Stimulated activated CD4-positive, alpha-beta T cell treated with anti-CD3 and anti-CD28 coated beads, TNF-alpha, amount 100 ng/mL, for 24 hours (primary cell): Measurements from ENCODE around the gene RNF180.
"Not testable (repeated sequence)": the region's sequence is repeated elsewhere in the genome, so short reads cannot be mapped to it uniquely, and the experiment has no call there.

Experiments
- DNase-seq, 3 experiments: peaks; one replicate each; pipeline ENCODE4 v3.0.0-alpha.2; 2020; ENCODE audit warnings: low read depth in 3 of 3

The RNF180 gene

GRCh38 chr5:64180661-64181343, 15.2 kb downstream of the RNF180 start:
- no peak for DNase-seq

- no peak for DNase-seq
Observed at GRCh38 chr5:64181440-64181839, 15.8 kb downstream of the RNF180 start.

DNA sequence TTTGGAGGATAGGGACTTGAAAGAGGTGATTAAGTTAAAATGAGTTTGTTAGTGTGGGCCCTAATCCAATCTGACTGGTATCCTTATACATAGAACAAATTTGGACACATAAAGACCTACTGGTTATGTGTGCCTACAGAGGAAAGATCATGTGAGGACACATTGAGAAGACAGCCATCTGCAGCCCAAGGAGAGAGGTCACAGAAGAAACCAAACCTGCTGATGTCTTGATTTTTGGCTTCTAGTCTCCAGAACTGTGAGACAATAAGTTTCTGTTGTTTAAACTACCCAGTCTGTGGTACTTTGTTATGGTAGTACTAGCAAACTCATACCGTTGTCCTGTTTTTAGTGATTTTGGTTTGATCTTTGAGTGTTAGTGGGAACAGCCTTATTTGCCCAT, 18.3 kb downstream of the RNF180 start:
- DNase-seq: no peak

GRCh38 chr5:64184832-64185231, 19.2 kb downstream of the RNF180 start:
- no peak for DNase-seq

DNA sequence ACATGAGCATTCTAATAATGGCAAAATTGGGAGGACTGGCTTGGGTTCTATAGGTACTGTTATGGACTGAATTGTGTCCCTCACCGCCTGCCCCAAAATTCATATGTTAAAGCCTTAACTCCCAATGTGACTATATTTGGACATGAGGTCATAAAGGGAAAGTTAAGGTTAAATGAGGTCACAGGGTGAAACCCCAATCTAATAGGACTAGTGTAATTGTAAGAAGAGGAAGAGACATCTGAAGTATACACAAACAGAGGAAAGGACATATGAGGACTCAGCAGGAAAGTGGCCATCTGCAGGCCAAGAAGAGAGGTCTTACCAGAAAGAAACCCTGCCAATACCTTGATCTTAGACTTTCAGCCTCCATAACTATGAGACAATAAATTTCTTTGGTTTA, 23.1 kb downstream of the RNF180 start:
- no peak for DNase-seq

DNA sequence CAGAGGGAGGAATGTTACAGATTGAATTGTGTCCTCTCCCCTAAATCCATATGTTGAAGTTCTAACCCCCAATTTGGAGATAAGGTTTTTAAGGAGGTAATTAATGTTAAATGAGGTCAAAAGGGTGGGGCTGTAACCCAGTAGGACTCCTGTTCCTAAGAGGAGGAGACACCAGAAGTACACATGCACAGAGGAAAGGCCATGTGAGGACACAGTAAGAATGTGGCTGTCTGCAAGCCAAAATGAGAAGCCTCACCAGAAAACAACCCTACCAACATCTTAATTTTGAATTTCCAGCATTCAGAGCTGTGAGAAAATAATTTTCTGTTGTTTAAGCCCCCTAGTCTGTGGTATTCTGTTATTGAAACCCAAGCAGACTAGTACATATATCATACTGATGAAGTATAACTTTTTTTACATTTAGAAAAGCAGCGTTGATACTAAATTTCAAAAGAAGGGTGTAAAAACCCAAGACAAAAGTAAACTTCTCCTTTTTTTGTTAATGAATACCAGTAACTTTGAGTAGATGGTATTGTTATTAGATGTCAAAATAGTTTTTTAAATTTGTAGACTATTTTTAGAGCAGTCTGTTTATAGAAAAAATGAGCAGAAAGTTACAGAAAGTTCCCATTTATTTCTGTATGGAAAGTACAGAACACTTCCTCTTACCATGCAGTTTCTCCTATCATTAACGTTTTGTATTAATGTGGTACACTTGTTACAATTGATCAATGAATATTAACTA, 25.1 kb downstream of the RNF180 start:
- no peak for DNase-seq

DNA sequence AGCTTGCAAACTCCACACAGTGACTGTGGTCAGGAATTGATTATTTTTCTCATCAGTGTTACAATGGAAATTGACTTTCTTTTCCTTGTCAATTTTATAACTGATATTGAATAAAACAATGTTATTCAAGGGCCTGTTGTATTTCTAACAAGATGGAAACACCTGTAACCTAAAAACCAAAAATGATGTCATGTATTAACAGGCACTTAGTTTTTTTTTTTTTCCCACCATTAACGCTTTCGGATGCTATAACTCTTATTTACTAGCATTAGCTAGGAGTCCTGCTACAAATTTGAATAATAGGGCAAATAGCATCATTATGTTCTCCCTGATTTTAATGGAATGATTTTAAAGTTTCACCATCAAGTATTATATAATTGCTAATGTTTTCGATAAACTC, 30.3 kb downstream of the RNF180 start:
- DNase-seq: no peak

DNA sequence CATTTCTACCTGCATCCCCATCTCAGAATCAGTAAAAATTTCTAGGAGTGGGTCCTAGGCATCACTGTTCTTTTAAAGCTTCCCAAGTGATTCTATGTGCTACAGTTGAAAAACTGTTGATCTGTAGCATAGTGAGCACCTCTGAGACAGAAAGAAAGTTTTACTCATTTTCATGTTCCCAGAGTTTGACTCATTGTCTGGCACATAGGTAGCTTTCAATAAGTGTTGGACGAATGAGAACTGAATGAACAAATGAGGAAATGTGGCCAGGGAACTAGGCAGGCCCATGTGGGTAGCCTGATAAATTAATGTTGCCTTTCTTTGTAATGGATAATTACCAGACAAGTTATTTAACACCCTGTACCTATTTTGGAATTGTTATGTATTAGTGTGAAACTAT, 33.8 kb downstream of the RNF180 start:
- no peak for DNase-seq

GRCh38 chr5:64201996-64202395, 36.4 kb downstream of the RNF180 start:
- DNase-seq: no peak

DNA sequence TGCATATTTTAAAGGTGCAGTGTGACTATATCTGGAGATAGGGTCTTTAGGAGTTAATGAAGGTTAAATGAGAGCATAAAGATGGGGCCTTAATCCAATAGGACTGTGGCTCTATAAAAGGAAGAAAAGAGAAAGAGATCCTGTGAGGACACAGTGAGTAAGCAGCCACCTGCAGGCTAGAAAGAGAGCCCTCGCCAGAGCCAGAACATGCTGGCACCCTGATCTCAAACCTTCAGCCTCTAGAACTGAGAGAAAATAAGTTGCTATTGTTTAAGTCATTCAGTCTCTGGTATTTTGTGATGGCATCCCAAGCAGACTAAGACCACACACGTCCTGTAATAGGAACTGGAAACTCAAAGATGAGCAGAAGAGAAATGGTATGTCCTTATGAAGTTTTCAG, 41.0 kb downstream of the RNF180 start:
- DNase-seq: no peak

GRCh38 chr5:64207978-64208377, 42.3 kb downstream of the RNF180 start:
- no peak for DNase-seq

GRCh38 chr5:64209353-64209752, 43.7 kb downstream of the RNF180 start:
- no peak for DNase-seq

GRCh38 chr5:64210866-64211265, 45.2 kb downstream of the RNF180 start:
- no peak for DNase-seq

DNA sequence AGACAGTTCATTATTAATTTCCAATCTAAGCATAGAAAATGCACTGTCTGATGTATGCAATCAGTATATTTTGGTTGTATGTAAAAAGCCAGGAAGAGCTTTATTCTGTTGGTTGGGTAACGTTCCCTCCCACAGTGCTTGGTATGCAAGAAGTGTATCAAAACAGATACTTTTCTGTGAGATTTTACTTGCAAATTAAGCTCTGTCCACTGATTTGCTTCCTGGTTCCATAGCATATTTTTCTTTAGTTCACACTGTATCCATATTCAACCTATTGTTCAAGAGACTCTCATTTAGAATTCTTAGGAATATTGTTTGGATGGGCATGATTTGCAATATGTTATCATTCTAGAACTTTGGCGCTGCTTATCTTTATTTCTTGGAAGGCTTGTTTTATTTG, 47.4 kb downstream of the RNF180 start:
- DNase-seq: no peak

GRCh38 chr5:64213531-64213930, 47.9 kb downstream of the RNF180 start:
- DNase-seq: no peak

GRCh38 chr5:64214132-64214531, 48.5 kb downstream of the RNF180 start:
- DNase-seq: no peak

GRCh38 chr5:64221911-64222310, 56.3 kb downstream of the RNF180 start:
- DNase-seq: no peak

DNA sequence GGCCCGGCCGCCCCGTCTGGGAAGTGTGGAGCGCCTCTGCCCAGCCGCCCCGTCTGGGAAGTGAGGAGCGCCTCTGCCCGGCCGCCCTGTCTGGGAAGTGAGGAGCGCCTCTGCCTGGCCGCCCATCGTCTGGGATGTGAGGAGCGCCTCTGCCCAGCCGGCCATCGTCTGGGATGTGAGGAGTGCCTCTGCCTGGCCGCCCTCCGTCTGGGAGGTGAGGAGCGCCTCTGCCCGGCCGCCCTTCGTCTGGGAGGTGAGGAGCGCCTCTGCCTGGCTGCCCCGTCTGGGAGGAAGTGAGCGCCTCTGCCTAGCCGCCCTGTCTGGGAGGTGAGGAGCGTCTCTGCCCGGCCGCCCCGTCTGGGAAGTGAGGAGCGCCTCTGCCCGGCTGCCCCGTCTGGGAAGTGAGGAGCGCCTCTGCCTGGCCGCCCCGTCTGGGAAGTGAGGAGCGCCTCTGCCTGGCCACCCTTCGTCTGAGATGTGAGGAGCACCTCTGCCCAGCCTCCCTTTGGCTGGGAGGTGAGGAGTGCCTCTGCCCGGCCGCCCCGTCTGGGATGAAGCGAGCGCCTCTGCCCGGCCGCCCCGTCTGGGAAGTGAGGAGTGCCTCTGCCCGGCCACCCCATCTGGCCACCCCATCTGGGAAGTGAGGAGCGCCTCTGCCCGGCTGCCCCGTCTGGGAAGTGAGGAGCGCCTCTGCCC, 59.8 kb downstream of the RNF180 start:
- DNase-seq: not testable (repeated sequence)

- not testable (repeated sequence) for DNase-seq
Observed at GRCh38 chr5:64227131-64227537, 61.5 kb downstream of the RNF180 start.

- no peak for DNase-seq
Observed at GRCh38 chr5:64229163-64229774, 63.6 kb downstream of the RNF180 start.

DNA sequence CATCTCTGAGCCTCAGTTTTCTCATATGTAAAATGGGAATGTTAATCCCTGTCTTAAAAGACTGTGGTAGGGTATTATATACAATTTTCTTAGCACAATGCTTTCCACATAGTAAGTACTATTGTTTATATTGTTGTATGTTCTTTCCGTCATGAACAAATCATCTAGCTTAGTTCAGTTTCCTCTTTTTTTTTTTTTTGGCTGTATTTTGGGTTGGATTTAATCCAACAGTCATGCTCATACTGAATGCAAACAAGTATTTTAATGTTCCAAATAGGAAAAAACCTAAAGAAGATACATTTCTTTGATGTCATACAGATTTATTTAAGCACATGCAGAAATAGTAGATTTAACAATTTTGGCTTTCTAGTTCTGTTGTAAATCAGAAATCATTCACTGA, 95.1 kb downstream of the RNF180 start:
- no peak for DNase-seq

DNA sequence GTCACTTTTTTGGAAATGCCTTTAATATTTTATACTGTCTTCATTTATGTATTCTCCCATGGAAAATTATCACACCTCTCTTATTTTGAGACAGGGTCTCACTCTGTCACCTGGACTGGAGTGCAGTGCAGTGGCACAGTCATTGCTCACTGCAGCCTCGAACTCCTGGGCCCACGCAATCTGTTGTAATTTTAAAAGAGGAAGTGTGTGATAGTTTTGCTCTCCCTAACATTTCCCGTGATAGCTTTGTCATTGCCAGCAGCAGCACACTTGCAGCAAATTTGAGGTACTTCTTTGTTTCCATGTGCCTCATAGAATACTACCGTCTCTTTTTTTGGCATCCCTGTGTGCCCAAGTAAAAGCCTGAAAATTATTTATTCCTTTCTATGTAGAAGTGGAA, 103.5 kb downstream of the RNF180 start:
- no peak for DNase-seq

- no peak for DNase-seq
Observed at GRCh38 chr5:64273276-64273675, 107.6 kb downstream of the RNF180 start.
